ENCODE data around the gene MAT2A.

- no peak for TF ChIP-seq CTCF (conservative IDR thresholded peaks at IDR 0.05)
- TF ChIP-seq ZFX (IDR thresholded peaks at IDR 0.05), result no peak
Observed at GRCh38 chr2:85583667-85584353, 44.8 kb downstream of the MAT2A start.

Data from C4-2B (cell line).